Adrenal gland (tissue), 12 donors: Measurements from ENCODE around the gene DDR1. TPM values are rescaled to one million over a fixed set of nuclear protein-coding genes. Genes with fewer than 3 reads are reported as not detected.

Experiments used
- DNase-seq, 7 donors: peaks; one replicate each; pipeline ENCODE4 v3.0.0-alpha.2; 2019 to 2020
- H3K27ac ChIP-seq, 5 donors: fragments of 200-600 bp; sonication (generic) in 4 of 5; 1 replicate in 3 of 5; 2 replicates in 2 of 5; pipeline versions ENCODE4 v1.5.1 to v1.8.0; 2016 to 2020; ENCODE audit warnings: mild to moderate bottlenecking in 1 of 5
- H3K27me3 ChIP-seq: fragments of 200-600 bp; 2 replicates; pipeline ENCODE4 v1.8.0; 2021
- H3K36me3 ChIP-seq, 2 donors: fragments of 200-600 bp; replicated peaks in 1 of 2; 1 replicate in 1 of 2; 2 replicates in 1 of 2; pipeline versions ENCODE4 v1.5.1 to v1.8.0; 2018 to 2022
- H3K4me1 ChIP-seq, 2 donors: fragments of 200-600 bp; replicated peaks in 1 of 2; 1 replicate in 1 of 2; 2 replicates in 1 of 2; pipeline versions ENCODE4 v1.5.1 to v1.8.0; 2018 to 2021
- H3K4me3 ChIP-seq, 4 donors: fragments of 200-600 bp; sonication (generic) in 3 of 4; one replicate each; pipeline ENCODE4 v1.5.1; 2016 to 2018
- H3K9me3 ChIP-seq, 3 donors: fragments of 200-600 bp; sonication (generic) in 1 of 3; replicated peaks in 1 of 3; 1 replicate in 2 of 3; 2 replicates in 1 of 3; pipeline versions ENCODE4 v1.5.1 to v1.8.0; 2016 to 2021
- POLR2A ChIP-seq, 2 donors: fragments of 450-650 bp; IDR thresholded peaks; one replicate each; pipeline ENCODE4 v1.6.1; 2017; ENCODE audit warnings: antibody characterized with exemption in 2 of 2, mild to moderate bottlenecking in 2 of 2, moderate library complexity in 1 of 2
- WGBS, 4 donors: extraction: QIAGEN DNeasy Blood & Tissue Kit in 2 of 4; methylation state at CpG; one replicate each; pipeline versions ENCODE4 v1.1.5 to v1.1.7; 2013 to 2017; 5-methylcytosine and 5-hydroxymethylcytosine counted together
- intact Hi-C, 2 donors: fragments of 100-400 bp; cut with DNase I; formaldehyde crosslinking; loops; one replicate each; pipeline versions ENCODE4 v1.14.1 to v1.15.0; 2022 to 2023
- polyA plus RNA-seq, 3 donors: library from polyadenylated mRNA; stranded (reverse); fragments of 200-250 nt in 2 of 3; fragments of 350-450 nt in 1 of 3; fragmentation: Illumina TruSeq in 1 of 3; extraction: RNeasy Lipid Tissue Mini Kit (QIAGEN cat#74804) in 1 of 3; gene quantifications; one replicate each; pipeline ENCODE4 v1.2.3, GENCODE V29; 2013 to 2014
- total RNA-seq, 9 donors: library from RNA; depleted of rRNA in 4 of 9; stranded (reverse); fragments of >200 nt in 4 of 9; fragments of 120-200 nt in 1 of 9; fragmentation: NEBNext Ultra II Directional in 1 of 9; extraction: Animal tissue kit (Norgen Biotek cat#: 25700) in 1 of 9; gene quantifications; one replicate each; pipeline versions ENCODE4 v1.1.0 to v1.2.4, GENCODE V29; 2013 to 2023
- TF ChIP-seq, protein P1 (sequence below), 6 experiments: fragments of 450-650 bp in 4 of 6; fragments of 200-600 bp in 2 of 6; sonication (generic) in 1 of 6; IDR thresholded peaks; 1 replicate in 5 of 6; 2 replicates in 1 of 6; pipeline versions ENCODE4 v1.5.1 to v1.8.0; 2016 to 2021; ENCODE audit warnings: antibody characterized with exemption in 6 of 6, mild to moderate bottlenecking in 2 of 6, moderate library complexity in 1 of 6
- donor health status: healthy with polysubstance abuse.
- donor health status: Bipolar disorder and iron deficiency.
- donor health status: DM: yes; HTN: yes; CAD: no.
- donor health status: DM: no; HTN: no; CAD: no.
- donor health status: DM: no; HTN: no; CAD: no.
- donor health status: DM: yes; HTN: yes; CAD: no.

DDR1 gene
- total and polyA plus RNA-seq, 12 donors, result 18.0 to 239 (median 63.9) TPM

DNA sequence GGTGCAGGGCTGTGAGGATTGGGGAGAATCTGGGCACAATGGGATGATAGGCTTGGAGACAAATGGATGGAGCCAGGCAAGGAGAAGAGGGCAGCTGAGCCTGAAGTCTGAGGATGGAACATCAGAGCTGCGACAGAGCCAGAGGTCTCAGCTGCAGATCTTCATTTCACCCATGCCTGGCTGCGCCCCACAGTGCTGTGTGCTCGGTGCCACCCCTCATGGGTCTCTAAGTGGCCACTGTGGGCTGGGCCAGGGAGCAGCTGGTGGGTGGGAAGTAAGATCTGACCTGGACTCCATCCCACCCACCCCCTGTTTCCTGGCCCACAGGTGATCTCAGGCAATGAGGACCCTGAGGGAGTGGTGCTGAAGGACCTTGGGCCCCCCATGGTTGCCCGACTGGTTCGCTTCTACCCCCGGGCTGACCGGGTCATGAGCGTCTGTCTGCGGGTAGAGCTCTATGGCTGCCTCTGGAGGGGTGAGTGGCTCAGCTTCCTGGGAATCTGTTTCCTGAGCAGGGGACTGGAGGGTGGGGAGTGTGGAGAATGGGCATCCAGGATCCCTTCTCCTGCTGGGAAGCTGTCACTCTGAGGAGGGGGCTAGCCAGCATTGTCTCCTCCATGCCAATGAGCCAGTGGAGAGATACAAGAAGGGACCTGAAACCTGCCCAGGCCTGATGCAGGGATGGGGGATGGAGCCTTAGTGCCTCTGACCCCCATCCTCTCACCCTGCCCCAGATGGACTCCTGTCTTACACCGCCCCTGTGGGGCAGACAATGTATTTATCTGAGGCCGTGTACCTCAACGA lies 6.5 kb downstream of the DDR1 start:
- Histone ChIP-seq H3K4me1 (peaks cover 6 to 17% of the 10 kb centered on the region in 2 donors), H3K36me3 (peaks cover 0 to 53% of the 10 kb centered on the region in 2 donors), H3K9me3 (no peaks in the 10 kb centered on the region), H3K27ac (no peak overlapping the region), H3K4me3 (no peak overlapping the region), H3K27me3 (no peaks in the 10 kb centered on the region)
- intact Hi-C loops, result no loop called here
- WGBS, 4 donors, result 86 to 91% (median 90%) methylated on average over 5 to 12 of the region's 12 CpGs
- DNase-seq, result peak in 2 of 7 donors; percentile 6 to 10
- no peak for TF ChIP-seq POLR2A (IDR thresholded peaks at IDR 0.05)
- TF ChIP-seq, protein P1, sequence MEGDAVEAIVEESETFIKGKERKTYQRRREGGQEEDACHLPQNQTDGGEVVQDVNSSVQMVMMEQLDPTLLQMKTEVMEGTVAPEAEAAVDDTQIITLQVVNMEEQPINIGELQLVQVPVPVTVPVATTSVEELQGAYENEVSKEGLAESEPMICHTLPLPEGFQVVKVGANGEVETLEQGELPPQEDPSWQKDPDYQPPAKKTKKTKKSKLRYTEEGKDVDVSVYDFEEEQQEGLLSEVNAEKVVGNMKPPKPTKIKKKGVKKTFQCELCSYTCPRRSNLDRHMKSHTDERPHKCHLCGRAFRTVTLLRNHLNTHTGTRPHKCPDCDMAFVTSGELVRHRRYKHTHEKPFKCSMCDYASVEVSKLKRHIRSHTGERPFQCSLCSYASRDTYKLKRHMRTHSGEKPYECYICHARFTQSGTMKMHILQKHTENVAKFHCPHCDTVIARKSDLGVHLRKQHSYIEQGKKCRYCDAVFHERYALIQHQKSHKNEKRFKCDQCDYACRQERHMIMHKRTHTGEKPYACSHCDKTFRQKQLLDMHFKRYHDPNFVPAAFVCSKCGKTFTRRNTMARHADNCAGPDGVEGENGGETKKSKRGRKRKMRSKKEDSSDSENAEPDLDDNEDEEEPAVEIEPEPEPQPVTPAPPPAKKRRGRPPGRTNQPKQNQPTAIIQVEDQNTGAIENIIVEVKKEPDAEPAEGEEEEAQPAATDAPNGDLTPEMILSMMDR (IDR thresholded peaks at IDR 0.05), result no peak

DNA sequence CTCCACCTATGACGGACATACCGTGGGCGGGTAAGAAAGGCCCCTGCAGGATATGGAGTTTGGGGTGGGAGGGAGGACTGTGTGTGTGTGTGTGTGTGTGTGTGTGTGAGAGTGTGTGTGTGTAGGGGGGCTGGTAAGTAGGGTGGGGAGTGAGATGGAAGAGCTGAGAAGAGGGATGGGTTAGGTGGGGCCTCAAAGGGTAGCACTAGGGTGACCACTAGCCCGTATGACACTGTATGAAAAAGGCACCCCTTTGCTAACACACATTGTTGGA lies 7.1 kb downstream of the DDR1 start:
- peaks cover 2 to 11% of the 10 kb centered on the region in 2 donors for H3K4me1 ChIP-seq
- no peak for DNase-seq
- H3K4me3 ChIP-seq, result no peak overlapping the region
- H3K27ac ChIP-seq, result no peak overlapping the region
- no peaks in the 10 kb centered on the region for H3K27me3 ChIP-seq
- TF ChIP-seq, protein P1 (IDR thresholded peaks at IDR 0.05), result no peak
- TF ChIP-seq POLR2A (IDR thresholded peaks at IDR 0.05), result no peak
- intact Hi-C loops, result no loop called here
- no peaks in the 10 kb centered on the region for H3K9me3 ChIP-seq
- H3K36me3 ChIP-seq, result peaks cover 0 to 56% of the 10 kb centered on the region in 2 donors
- WGBS, 4 donors, result 91 to 94% (median 92%) methylated on average over 4 of the region's 4 CpGs

- peaks cover 0 to 62% of the 10 kb centered on the region in 2 donors for H3K36me3 ChIP-seq
- peak in 2 of 7 donors; percentile 5 to 11 for DNase-seq
- no peaks in the 10 kb centered on the region for H3K27me3 ChIP-seq
- no peaks in the 10 kb centered on the region for H3K9me3 ChIP-seq
- no peak overlapping the region for H3K4me3 ChIP-seq
- H3K4me1 ChIP-seq, result peaks cover 0 to 7% of the 10 kb centered on the region in 2 donors
- H3K27ac ChIP-seq, result no peak overlapping the region
- intact Hi-C loops, result no loop called here
- no peak for TF ChIP-seq POLR2A (IDR thresholded peaks at IDR 0.05)
- TF ChIP-seq, protein P1 (IDR thresholded peaks at IDR 0.05), result no peak
- WGBS, 4 donors, result 82 to 93% (median 90%) methylated on average over 10 to 21 of the region's 21 CpGs
Observed at GRCh38 chr6:30891816-30892538, 7.7 kb downstream of the DDR1 start.

- Histone ChIP-seq H3K9me3 (no peaks in the 10 kb centered on the region), H3K4me3 (no peak overlapping the region), H3K36me3 (peaks cover 0 to 73% of the 10 kb centered on the region in 2 donors), H3K27ac (no peak overlapping the region), H3K4me1 (peaks cover 0 to 6% of the 10 kb centered on the region in 2 donors), H3K27me3 (no peaks in the 10 kb centered on the region)
- TF ChIP-seq, protein P1 (IDR thresholded peaks at IDR 0.05), result no peak
- TF ChIP-seq POLR2A (IDR thresholded peaks at IDR 0.05), result no peak
- WGBS, 4 donors, result 84 to 92% (median 89%) methylated on average over 7 to 16 of the region's 16 CpGs
- intact Hi-C loops, result no loop called here
- peak in 1 of 7 donors; percentile 10 for DNase-seq
Observed at GRCh38 chr6:30893001-30893591, 8.8 kb downstream of the DDR1 start.
